NCI-H2107 treated with DMSO at 0.1 percent for 48 hours (cell line): Measurements from ENCODE around the gene B4GALNT3.

Experiments
- DNase-seq: peaks from one replicate; lab custom pipeline; 2025; ENCODE audit not compliant: unreplicated experiment; lab: John Stamatoyannopoulos, UW

Gene B4GALNT3

DNA sequence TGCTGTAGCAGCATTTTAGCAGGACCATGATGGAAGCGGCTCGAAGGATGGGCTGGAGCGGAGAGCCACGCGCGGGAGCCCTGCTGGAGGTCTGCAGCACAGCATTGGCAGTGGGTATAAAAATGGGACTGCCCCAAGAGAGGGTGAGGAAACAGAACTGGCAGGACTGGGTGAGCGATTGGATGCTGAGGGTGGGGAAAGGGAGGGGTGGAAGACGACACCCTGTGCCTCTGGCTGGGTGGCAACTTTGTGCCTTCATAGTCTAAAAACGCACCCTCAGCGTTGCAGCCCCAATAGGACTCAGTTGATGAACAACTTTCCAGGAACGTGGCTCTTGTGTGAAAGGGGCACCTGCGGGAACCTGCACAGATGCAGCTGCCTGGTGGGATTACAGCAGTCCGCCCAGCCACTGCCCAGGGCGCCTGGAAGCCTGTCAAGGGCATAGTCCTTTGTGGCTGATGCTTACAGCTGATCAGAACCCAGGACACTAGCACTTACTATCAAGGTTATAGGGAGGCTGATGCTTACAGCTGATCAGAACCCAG, 130.5 kb downstream of the B4GALNT3 start:
- DNase-seq: no peak

DNA sequence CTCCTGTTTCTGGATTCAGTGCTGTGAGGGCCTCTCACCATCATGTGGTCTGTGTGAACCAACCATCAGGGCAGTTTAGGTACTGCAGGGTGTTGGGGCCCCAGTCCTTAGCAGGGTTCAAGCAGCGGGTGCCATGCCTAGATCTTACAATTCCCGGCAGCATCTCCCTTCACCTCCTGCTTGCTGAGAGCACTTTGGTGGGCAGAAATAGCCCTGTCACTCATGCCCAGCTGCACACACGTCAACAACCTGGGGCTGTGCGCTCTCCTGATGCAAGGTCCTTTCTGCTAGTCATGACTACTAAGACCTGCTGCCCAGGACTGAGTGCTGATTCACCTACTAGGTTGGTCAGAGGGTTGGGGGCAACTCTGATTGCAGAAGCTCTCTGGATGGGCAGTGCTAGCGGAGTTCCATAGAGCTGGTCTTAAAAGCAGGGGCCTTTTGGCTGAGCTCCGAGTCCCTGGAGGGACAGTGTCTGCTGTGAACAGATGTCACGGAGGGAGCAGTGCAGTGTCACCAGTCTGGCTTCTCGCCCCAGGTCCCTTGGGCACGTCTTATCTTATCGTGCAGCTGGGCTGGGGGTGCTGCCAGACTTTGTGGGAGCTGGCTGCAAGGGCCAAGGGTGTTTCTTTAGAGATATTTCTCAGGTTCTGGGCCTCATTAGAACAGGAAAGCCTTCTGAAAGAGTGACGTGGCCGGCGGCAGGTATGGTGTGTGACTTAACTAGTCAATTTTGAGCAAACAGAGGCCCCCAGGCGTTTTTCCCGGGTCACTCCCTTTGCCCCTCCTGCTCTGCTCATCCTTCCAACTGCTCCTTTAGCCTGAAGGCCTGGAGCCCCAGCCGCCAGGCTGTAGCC, 131.7 kb downstream of the B4GALNT3 start:
- DNase-seq: no peak

DNA sequence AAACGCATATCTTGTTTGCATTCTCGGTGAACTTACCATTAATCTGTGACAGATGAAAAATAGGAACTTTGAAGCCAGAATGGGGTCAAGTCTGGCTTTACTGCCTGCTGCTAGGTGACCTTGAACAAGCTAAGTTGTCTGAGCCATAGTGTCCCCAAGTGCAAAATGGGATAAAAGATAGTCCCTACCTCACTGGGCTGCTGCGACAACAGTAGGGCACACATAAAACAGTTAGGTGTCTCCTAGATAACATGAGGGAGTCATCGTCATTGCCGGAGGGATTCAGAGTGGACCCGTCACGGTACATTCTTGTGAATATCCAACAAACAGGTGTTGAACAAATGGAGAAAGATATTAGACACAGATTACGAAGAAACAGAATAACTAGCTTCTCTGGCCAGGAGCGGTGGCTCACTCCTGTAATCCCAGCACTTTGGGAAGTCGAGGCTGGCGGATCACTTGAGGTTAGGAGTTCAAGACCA, 132.3 kb downstream of the B4GALNT3 start:
- no peak for DNase-seq

DNA sequence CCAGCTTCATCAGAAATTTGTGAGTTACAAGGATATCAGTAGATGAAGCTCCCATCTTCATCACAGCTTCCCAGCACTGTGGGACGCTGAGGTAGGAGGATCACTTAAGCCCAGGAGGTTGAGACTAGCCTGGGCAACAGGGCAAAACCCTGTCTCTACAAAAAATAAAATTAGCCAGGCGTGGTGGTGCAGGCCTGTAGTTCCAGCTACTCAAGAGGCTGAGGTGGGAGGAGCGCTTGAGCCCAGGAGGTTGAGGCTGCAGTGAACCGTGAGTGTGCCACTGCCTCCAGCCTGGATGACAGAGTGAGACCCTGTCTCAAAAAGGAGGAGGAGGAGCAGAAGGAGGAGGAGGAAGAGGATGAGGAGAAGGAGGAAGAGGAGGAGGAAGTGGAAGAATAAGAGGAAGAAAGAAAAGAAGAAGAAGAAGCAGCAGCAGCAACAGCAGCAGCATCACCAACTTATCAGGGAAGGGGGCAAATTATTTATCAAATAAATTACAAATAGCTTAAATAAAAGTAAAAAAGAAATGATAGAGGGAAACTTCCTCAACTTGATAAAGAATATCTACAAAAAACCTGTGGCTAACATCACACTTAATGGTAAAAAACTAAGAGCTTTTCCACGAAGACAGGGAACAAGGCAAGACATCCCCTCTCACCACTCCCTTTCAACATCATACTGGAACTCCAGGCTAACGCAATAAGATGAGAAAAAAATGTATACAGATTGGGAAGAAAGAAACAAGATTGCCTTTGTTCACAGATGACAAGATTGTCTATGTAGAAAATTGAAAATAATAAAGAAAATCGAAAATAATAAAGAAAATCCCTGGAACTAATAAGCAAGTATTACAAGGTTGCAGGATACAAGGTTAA, 133.9 kb downstream of the B4GALNT3 start:
- DNase-seq: no peak

DNA sequence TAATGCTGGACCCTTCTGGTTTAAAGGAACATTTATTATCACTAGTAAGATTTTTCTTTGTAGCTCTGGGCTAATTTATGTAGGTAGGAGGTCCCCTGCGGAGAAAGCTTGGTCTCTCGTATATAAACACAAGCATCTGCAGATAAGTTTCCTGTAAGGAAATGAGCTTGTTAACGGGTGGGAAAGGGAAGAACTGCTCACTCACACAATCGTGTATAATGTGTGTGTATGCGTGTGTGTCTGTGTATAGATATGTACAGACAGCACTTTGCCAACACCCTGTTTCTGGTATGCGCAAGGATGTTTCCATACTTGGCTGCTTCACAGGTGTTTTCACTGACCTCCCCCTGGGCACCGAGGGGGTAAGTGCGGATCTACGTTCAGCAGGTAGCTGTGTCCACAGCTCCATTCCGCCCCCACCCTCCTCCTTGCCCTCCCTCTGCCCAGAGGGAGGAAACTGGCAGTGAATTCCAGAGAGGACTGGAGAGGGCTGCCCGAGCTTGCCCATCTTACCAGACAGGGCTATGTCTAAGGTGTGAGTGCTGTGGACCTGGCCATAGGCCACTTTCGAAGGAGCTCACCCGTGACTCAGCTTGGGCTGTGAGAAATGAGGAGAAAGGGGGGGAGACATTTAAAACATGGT, 138.3 kb downstream of the B4GALNT3 start:
- DNase-seq: no peak

DNA sequence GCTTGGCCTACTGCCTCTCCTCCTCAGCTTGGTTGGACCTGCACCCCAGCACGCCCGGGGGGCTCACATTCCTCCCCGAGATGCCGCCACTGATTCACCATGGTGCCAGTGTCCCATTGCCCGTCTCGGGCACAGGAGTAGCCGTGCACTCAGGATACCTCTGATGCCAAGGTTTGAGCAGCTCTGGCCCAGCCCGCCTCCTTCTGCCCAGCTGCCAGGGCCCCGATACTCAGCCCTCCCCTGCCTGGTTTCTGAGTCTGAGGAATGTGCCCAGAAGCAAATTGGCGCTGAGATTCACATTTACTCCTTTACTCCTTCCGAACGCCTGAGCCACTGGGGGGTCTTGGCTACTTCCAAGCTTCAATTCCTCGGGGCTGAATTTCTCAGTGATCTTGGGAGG, 140.0 kb downstream of the B4GALNT3 start:
- no peak for DNase-seq

DNA sequence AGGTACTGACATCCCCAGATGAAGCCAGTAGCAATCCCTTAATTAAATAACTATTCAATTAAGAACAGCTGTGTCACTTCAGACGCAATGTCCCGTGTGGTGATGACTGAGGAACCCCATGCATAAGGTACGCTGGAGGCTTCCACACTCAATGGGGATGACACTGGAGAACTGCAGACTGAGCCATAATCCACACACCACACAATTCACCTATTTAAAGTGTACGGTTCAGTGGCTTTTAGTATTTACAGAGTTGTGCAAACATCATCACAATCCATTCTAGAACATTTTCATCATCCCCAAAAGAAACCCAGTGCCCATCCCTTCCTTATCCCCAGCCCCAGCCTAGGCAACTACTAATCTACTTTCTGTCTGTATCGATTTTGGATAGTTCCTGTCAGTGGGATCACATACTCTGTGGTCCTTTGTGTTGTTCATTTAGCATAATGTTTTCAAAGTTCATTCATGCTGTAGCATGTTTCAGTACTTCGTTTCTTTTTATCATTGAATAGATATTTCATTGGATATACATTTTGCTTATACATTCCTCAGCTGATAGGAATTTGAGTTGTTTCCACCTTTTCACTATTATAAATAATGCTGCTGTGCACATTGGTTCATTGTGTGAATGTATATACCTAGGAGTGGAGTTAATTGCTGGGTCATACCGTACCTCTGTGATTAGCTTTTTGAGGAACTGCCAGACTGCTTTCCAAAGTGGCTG, 142.4 kb downstream of the B4GALNT3 start:
- DNase-seq: no peak

DNA sequence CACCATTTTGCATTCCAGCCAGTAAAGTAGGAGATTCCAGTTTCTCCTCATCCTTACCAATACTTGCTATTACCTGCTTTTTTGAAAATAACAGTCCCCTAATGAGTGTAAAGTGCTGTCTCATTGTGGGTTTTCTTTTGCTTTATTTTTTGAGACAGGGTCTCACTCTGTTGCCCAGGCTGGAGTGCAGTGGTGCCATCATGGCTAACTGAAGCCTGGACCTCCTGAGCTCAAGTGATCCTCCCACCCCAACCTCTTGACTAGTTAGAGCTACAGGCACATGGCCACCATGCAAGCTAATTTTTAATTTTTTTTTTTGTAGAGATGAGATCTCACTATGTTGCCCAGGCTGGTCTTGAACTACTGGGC, 142.9 kb downstream of the B4GALNT3 start:
- DNase-seq: no peak

DNA sequence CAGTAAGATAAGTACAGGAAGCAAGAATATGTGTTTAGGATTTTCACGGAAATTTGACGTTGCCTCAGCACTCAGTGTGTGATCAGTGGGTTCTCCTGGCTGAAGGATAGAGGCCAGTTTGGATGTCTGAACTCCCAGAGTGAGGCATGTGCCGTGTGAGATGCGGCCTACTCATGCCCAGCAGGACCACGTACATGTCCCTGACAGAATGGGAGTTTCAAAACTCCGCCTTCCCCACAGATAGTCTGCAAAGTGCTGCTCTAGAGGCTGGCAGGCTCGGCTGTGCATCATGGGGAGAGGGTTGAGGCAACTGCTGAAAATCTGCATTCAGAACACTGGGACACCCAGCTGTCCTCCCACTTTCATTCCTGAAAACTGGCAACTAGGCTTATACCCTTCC, 145.2 kb downstream of the B4GALNT3 start:
- no peak for DNase-seq

DNA sequence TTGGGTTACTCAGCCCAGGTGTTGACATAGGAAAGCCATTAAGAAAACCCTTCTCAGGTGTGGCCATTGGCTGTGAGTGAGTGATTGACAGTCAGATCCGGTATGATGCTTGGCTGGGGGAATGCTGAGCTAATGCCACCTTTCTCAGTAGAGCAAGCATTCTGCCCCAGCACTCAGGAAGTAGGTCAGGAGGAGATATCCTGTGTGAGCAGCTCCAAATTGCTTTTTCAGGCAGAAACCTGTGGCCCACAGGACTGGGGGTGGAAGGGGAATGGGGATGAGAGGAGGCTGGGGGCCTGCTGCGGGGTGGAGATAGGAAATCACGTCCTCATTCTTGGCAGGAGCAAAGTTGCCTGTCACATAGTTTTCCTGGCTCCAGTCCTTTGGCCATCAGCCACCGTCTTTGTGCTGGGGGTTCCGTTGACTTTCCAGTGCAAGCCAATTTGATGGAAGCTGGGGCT, 147.8 kb downstream of the B4GALNT3 start:
- DNase-seq: no peak

DNA sequence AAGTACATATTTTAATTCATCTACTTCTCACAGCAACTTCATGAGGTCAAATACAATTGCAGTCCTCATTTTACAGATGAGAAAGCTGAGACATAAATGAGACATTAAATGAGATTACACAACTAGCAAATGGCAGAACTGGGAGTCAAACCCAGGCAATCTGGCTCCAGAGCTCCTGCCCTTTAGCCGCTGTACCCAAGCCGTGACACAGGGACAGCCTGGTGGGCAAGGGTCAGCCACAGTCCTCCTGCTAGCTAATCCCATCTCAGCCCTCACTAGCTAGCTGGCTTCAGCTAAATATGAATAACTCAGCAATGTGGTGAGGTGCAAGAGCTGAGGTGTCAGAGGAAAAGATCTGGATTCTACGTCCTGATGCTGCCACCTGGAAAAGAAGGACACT, 148.7 kb downstream of the B4GALNT3 start:
- no peak for DNase-seq

DNA sequence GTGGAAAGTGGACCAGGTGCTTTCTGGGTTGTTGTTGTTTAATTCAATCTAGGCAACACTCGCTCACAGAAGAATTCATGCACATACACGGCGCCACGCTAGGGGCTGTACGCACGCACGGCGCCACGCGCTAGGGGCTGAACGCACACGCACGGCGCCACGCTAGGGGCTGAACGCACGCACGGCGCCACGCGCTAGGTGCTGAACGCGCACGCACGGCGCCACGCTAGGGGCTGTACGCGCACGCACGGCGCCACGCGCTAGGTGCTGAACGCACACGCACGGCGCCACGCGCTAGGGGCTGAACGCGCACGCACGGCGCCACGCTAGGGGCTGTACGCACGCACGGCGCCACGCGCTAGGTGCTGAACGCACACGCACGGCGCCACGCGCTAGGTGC, 149.2 kb downstream of the B4GALNT3 start:
- no peak for DNase-seq

DNA sequence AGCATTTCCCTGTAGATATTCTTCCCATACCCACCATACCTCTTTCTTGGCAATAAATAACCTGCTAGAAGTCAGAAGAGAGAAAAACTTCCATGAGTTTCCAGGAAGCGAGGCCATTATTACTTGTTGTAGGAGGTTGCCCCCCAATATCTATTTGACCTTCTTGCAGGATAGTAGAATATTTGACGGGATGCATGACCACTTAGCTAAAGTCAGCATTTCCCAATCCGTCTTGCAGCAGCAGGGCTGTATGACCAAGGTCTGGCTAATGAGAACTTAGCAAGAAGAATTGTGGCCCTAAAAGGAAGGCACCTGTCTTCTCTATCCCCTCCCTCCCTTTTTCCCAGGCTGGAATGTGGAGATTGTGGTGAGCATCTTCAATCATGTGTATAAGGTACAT, 152.0 kb downstream of the B4GALNT3 start:
- no peak for DNase-seq

DNA sequence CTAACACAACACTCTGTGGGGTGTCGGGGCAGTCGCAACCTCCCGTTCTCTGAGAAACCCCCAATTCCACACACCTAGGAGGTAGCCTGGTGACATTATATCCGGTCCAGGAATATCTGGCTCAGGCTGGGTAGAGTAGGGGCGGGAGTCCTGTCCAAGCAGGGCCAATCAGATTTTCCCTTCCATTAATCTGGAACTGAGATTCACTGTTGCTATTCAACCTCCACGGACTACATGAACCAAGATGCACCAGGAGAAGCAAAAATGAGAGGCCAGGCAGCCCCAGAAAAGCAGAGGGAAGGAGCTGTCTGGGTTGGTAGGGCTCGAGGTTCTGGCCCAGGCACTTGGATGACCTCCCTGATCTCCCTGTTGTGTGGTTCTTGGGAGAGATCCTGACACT, 152.6 kb downstream of the B4GALNT3 start:
- DNase-seq: no peak

DNA sequence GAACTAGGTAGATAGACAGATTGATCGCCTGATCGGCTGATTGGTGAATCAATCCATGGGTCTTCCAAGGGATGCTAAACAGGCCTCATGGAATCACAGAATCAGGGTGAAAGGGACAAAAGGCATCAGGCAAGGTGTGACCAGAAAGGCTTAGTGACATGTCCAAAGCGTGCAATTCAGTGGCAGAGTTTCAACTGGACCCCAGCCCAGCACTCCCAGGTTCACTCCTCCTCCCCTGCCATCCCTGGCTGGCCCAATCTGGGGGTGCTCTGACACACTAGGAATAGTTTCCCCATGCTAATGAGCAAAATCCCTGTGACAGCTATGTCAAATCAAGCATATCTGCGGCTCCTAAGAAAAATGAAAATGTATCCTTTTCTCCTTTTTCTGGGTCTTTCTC, 153.1 kb downstream of the B4GALNT3 start:
- DNase-seq: no peak
